SK-N-SH (cell line): ENCODE results near the gene ATG4C. TPM values are rescaled to one million over a fixed set of nuclear protein-coding genes. Genes with fewer than 3 reads are reported as not detected.

Source experiments
- CTCF ChIA-PET: fragments of 300-600, 350-600 bp; formaldehyde crosslinking; extraction: SDS; loops from one replicate; lab custom pipeline; 2021; lab: Yijun Ruan, JAX
- POLR2A ChIA-PET: fragments of 350-600 bp; sonication (Branson Sonifier 250); formaldehyde crosslinking; extraction: SDS; loops from one replicate; lab custom pipeline; 2020; ENCODE audit warnings: antibody characterized with exemption, inconsistent platforms; lab: Yijun Ruan, JAX
- DNase-seq: peaks from one replicate; pipeline ENCODE4 v3.0.0; 2012
- H2AFZ ChIP-seq: fragments of 200-600 bp; sonication (generic); 2 replicates; pipeline ENCODE4 v1.8.1; 2016; ENCODE audit warnings: antibody characterized with exemption, mild to moderate bottlenecking, low read depth
- H3F3A ChIP-seq: fragments of 200-600 bp; sonication (generic); replicated peaks from 2 replicates; pipeline ENCODE3; 2016; ENCODE audit warnings: antibody characterized with exemption, mild to moderate bottlenecking; ENCODE audit not compliant: insufficient read depth
- H3K27ac ChIP-seq, 2 experiments: fragments of 200-500 bp in 1 of 2; fragments of 200-600 bp in 1 of 2; sonication (Bioruptor generic) in 1 of 2; sonication (generic), shearing (Covaris generic) in 1 of 2; 2 replicates each; pipeline versions ENCODE4 v1.5.1 to v1.6.1; 2014 to 2016; ENCODE audit warnings: low read depth in 2 of 2, inconsistent platforms in 1 of 2, low read length in 1 of 2, mild to moderate bottlenecking in 1 of 2, mixed read lengths in 1 of 2
- H3K27me3 ChIP-seq: fragments of 200-600 bp; sonication (generic), shearing (Covaris generic); 2 replicates; pipeline ENCODE4 v1.6.1; 2016; ENCODE audit warnings: mixed run types; ENCODE audit not compliant: insufficient read depth
- H3K36me3 ChIP-seq, 2 experiments: fragments of 200-500 bp in 1 of 2; fragments of 200-600 bp in 1 of 2; sonication (Bioruptor generic) in 1 of 2; sonication (generic) in 1 of 2; replicated peaks in 1 of 2; 2 replicates each; pipeline versions ENCODE3 to v1.5.1; 2014 to 2016; ENCODE audit warnings: low read length in 1 of 2, mild to moderate bottlenecking in 1 of 2; ENCODE audit not compliant: insufficient read depth in 2 of 2, control insufficient read depth in 1 of 2
- H3K4me1 ChIP-seq, 2 experiments: fragments of 200-500 bp in 1 of 2; fragments of 200-600 bp in 1 of 2; sonication (Bioruptor generic) in 1 of 2; sonication (generic), shearing (Covaris generic) in 1 of 2; 2 replicates each; pipeline versions ENCODE4 v1.5.1 to v1.6.1; 2014 to 2016; ENCODE audit warnings: low read depth in 1 of 2, low read length in 1 of 2, mixed run types in 1 of 2; ENCODE audit not compliant: insufficient read depth in 2 of 2, control insufficient read depth in 1 of 2
- H3K4me2 ChIP-seq: fragments of 200-600 bp; sonication (generic), shearing (Covaris generic); 2 replicates; pipeline ENCODE4 v1.6.1; 2017; ENCODE audit warnings: mixed run types
- H3K4me3 ChIP-seq, 2 experiments: fragments of 200-500 bp in 1 of 2; fragments of 200-600 bp in 1 of 2; sonication (Bioruptor generic) in 1 of 2; sonication (generic), shearing (Covaris generic) in 1 of 2; 2 replicates each; pipeline versions ENCODE4 v1.5.1 to v1.8.1; 2014 to 2016; ENCODE audit warnings: low read depth in 2 of 2, inconsistent platforms in 1 of 2, low read length in 1 of 2, mild to moderate bottlenecking in 1 of 2, mixed read lengths in 1 of 2, moderate library complexity in 1 of 2
- H3K79me2 ChIP-seq: fragments of 200-600 bp; sonication (generic); 2 replicates; pipeline ENCODE4 v1.8.1; 2017; ENCODE audit warnings: mild to moderate bottlenecking; ENCODE audit not compliant: insufficient read depth
- H3K9ac ChIP-seq: fragments of 200-600 bp; sonication (generic); 2 replicates; pipeline ENCODE4 v1.6.1; 2017; ENCODE audit warnings: mixed run types
- H3K9me2 ChIP-seq: fragments of 200-600 bp; sonication (generic); 2 replicates; pipeline ENCODE4 v1.6.1; 2017; ENCODE audit warnings: mixed run types
- H3K9me3 ChIP-seq: fragments of 200-600 bp; sonication (generic); 2 replicates; pipeline ENCODE4 v1.6.1; 2017; ENCODE audit warnings: mixed run types, mild to moderate bottlenecking, moderate library complexity
- H4K20me1 ChIP-seq: fragments of 200-600 bp; sonication (generic); 2 replicates; pipeline ENCODE4 v1.6.1; 2017; ENCODE audit warnings: mild to moderate bottlenecking, mixed run types; ENCODE audit not compliant: insufficient read depth
- CHD2 ChIP-seq: fragments of 150-350 bp; IDR thresholded peaks from 2 replicates; pipeline ENCODE4 v1.6.1; 2018; ENCODE audit warnings: low read length; ENCODE audit not compliant: partially characterized antibody
- EZH2phosphoT487 ChIP-seq: fragments of 200-600 bp; sonication (generic); IDR thresholded peaks from 2 replicates; pipeline ENCODE4 v1.6.1; 2017; ENCODE audit warnings: low read depth, mixed run types, mild to moderate bottlenecking, antibody characterized with exemption, moderate library complexity, borderline replicate concordance
- FOSL2 ChIP-seq: IDR thresholded peaks from 2 replicates; pipeline ENCODE4 v1.4.0; 2012; ENCODE audit warnings: low read depth, mild to moderate bottlenecking, moderate library complexity, borderline replicate concordance
- FOXJ3 ChIP-seq: sonication (generic); formaldehyde crosslinking; IDR thresholded peaks from 2 replicates; pipeline ENCODE4 v1.5.1; 2020; ENCODE audit warnings: mild to moderate bottlenecking, missing genetic modification reagents
- GABPA ChIP-seq: IDR thresholded peaks from 2 replicates; pipeline ENCODE4 v1.4.0; 2012; ENCODE audit warnings: low read depth, mild to moderate bottlenecking
- MEF2A ChIP-seq: IDR thresholded peaks from 2 replicates; pipeline ENCODE4 v1.4.0; 2012; ENCODE audit warnings: low read depth, borderline replicate concordance
- MXI1 ChIP-seq: IDR thresholded peaks from 2 replicates; pipeline ENCODE4 v1.6.1; 2012; ENCODE audit warnings: mild to moderate bottlenecking, low read depth, low read length, improper control_type of control experiment
- NRF1 ChIP-seq: IDR thresholded peaks from 2 replicates; pipeline ENCODE4 v1.6.1; 2012; ENCODE audit warnings: low read depth, mild to moderate bottlenecking, low read length
- POLR2AphosphoS5 ChIP-seq: IDR thresholded peaks from 2 replicates; pipeline ENCODE4 v1.6.1; 2012; ENCODE audit warnings: low read depth, low read length
- RAD21 ChIP-seq: IDR thresholded peaks from 2 replicates; pipeline ENCODE4 v1.6.1; 2012; ENCODE audit warnings: mild to moderate bottlenecking, low read length
- SMC3 ChIP-seq: IDR thresholded peaks from 2 replicates; pipeline ENCODE4 v1.6.1; 2012; ENCODE audit warnings: low read depth, low read length, improper control_type of control experiment
- TCF12 ChIP-seq: IDR thresholded peaks from 2 replicates; pipeline ENCODE4 v1.4.0; 2012
- TEAD4 ChIP-seq: IDR thresholded peaks from 2 replicates; pipeline ENCODE4 v1.4.0; 2012; ENCODE audit warnings: mild to moderate bottlenecking, borderline replicate concordance; ENCODE audit not compliant: insufficient read depth
- YY1 ChIP-seq: IDR thresholded peaks from 2 replicates; pipeline ENCODE4 v1.4.0; 2012; ENCODE audit warnings: low read depth, mild to moderate bottlenecking
- WGBS: methylation state at CpG from one replicate; pipeline ENCODE4 v1.1.6; 2017; ENCODE audit warnings: low lambda C conversion rate; 5-methylcytosine and 5-hydroxymethylcytosine counted together
- polyA plus RNA-seq, 3 experiments: library from polyadenylated mRNA; depleted of rRNA; stranded (reverse); fragments of >200 nt; gene quantifications; 2 replicates each; pipeline ENCODE4 v1.2.3, GENCODE V29; 2012
- TF ChIP-seq, protein P1 (sequence below): fragments of 150-350 bp; IDR thresholded peaks from 2 replicates; pipeline ENCODE4 v1.6.1; 2017; ENCODE audit warnings: antibody characterized with exemption, low read length, low read depth, borderline replicate concordance
- TF ChIP-seq, protein P2 (sequence below): IDR thresholded peaks from 2 replicates; pipeline ENCODE4 v1.4.0; 2012; ENCODE audit warnings: low read depth
- TF ChIP-seq, protein P3 (sequence below): IDR thresholded peaks from 2 replicates; pipeline ENCODE4 v1.4.0; 2012; ENCODE audit warnings: low read depth, borderline replicate concordance
- TF ChIP-seq, protein P4 (sequence below): IDR thresholded peaks from 2 replicates; pipeline ENCODE4; 2012
- TF ChIP-seq, protein P5 (sequence below): fragments of 150-350 bp; IDR thresholded peaks from 2 replicates; pipeline ENCODE4 v1.6.1; 2016; ENCODE audit warnings: mild to moderate bottlenecking, low read depth, low read length
- TF ChIP-seq, protein P6 (sequence below): fragments of 200-600 bp; sonication (generic); IDR thresholded peaks from 2 replicates; pipeline ENCODE4 v1.6.1; 2017; ENCODE audit warnings: antibody characterized with exemption, mild to moderate bottlenecking, moderate library complexity

ATG4C gene
- polyA plus RNA-seq, 1 of the 3 experiments (the other 2 are of a cell fraction): 3.0 TPM

DNA sequence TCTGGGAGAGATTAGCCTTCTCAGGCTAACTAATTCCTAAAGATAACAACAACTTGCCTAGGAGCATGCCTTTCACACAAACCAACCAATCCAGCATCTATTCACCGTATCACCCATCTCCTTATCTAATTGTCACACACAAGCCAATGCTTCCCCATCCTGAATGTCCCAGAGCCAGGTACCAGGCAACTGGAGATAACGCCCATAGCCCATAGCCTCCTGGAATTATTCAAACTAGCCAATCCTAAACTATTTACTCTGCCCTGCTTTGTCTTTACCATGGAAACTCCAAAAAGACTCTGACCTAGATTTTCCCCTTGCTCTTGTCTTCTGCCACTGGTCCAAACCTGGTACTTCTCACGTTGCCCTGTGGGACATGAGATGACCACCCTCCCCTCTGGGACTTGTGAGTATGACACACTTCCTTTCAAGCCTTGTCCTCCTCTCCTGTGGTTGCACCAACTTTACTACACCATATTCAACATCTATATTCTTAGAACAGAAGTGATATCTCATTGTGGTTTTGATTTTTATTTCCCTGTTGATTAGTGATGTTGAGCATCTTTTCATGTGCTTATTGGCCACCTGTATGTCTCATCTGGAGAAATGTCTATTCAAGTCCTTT is 8.8 kb upstream of the ATG4C start (continued):
- TF ChIP-seq, protein P1, sequence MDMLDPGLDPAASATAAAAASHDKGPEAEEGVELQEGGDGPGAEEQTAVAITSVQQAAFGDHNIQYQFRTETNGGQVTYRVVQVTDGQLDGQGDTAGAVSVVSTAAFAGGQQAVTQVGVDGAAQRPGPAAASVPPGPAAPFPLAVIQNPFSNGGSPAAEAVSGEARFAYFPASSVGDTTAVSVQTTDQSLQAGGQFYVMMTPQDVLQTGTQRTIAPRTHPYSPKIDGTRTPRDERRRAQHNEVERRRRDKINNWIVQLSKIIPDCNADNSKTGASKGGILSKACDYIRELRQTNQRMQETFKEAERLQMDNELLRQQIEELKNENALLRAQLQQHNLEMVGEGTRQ: no peak
- TF ChIP-seq, protein P2, sequence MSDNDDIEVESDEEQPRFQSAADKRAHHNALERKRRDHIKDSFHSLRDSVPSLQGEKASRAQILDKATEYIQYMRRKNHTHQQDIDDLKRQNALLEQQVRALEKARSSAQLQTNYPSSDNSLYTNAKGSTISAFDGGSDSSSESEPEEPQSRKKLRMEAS: no peak
- no peak for TF ChIP-seq CHD2
- TF ChIP-seq MEF2A: no peak
- TF ChIP-seq, protein P3, sequence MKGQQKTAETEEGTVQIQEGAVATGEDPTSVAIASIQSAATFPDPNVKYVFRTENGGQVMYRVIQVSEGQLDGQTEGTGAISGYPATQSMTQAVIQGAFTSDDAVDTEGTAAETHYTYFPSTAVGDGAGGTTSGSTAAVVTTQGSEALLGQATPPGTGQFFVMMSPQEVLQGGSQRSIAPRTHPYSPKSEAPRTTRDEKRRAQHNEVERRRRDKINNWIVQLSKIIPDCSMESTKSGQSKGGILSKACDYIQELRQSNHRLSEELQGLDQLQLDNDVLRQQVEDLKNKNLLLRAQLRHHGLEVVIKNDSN: no peak
- no peak for TF ChIP-seq TCF12

DNA sequence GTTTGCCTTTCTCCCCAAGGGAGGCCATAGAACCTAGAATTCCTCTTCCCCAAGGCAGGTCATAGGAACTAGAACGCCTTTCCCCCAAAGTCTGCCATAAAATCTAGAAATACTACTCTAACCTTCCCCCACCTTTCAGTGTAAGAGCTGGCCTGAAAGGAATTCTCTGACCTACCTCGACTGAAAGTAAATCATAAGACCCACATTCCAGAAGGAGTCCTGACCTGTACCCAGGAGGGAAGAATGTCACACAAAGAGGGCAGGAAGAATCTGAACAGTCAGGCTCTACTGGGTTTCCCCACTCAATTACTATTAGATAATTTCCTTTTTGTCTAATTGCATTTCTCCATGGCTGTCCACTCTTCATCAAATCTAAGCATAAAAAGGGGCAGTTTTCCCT is 5.7 kb upstream of the ATG4C start:
- Histone ChIP-seq H3K9ac (no peak overlapping the region), H3F3A (peaks cover 1% of the 10 kb centered on the region), H3K9me3 (no peaks in the 10 kb centered on the region), H2AFZ (no peak overlapping the region), H3K4me1 (no peaks in the 10 kb centered on the region), H3K9me2 (no peaks in the 10 kb centered on the region), H3K4me3 (no peak overlapping the region), H3K36me3 (no peaks in the 10 kb centered on the region), H4K20me1 (no peaks in the 10 kb centered on the region), H3K27me3 (no peaks in the 10 kb centered on the region), H3K4me2 (no peak overlapping the region), H3K79me2 (no peaks in the 10 kb centered on the region), H3K27ac (no peak overlapping the region)
- CTCF ChIA-PET: interaction anchor here (1.4 to 1.7 kb wide), 2 partner anchors 31 to 63 kb away, joined by 4 to 6 read pairs; no protein-coding TSS in a partner anchor
- TF ChIP-seq EZH2phosphoT487: no peak
- no peak for TF ChIP-seq GABPA
- no peak for TF ChIP-seq TCF12
- no peak for TF ChIP-seq CHD2
- TF ChIP-seq POLR2AphosphoS5: no peak
- TF ChIP-seq, protein P4, sequence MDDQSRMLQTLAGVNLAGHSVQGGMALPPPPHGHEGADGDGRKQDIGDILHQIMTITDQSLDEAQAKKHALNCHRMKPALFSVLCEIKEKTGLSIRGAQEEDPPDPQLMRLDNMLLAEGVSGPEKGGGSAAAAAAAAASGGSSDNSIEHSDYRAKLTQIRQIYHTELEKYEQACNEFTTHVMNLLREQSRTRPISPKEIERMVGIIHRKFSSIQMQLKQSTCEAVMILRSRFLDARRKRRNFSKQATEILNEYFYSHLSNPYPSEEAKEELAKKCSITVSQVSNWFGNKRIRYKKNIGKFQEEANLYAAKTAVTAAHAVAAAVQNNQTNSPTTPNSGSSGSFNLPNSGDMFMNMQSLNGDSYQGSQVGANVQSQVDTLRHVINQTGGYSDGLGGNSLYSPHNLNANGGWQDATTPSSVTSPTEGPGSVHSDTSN: no peak
- no peak for TF ChIP-seq FOSL2
- TF ChIP-seq, protein P5, sequence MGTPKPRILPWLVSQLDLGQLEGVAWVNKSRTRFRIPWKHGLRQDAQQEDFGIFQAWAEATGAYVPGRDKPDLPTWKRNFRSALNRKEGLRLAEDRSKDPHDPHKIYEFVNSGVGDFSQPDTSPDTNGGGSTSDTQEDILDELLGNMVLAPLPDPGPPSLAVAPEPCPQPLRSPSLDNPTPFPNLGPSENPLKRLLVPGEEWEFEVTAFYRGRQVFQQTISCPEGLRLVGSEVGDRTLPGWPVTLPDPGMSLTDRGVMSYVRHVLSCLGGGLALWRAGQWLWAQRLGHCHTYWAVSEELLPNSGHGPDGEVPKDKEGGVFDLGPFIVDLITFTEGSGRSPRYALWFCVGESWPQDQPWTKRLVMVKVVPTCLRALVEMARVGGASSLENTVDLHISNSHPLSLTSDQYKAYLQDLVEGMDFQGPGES: no peak
- TF ChIP-seq, protein P6, sequence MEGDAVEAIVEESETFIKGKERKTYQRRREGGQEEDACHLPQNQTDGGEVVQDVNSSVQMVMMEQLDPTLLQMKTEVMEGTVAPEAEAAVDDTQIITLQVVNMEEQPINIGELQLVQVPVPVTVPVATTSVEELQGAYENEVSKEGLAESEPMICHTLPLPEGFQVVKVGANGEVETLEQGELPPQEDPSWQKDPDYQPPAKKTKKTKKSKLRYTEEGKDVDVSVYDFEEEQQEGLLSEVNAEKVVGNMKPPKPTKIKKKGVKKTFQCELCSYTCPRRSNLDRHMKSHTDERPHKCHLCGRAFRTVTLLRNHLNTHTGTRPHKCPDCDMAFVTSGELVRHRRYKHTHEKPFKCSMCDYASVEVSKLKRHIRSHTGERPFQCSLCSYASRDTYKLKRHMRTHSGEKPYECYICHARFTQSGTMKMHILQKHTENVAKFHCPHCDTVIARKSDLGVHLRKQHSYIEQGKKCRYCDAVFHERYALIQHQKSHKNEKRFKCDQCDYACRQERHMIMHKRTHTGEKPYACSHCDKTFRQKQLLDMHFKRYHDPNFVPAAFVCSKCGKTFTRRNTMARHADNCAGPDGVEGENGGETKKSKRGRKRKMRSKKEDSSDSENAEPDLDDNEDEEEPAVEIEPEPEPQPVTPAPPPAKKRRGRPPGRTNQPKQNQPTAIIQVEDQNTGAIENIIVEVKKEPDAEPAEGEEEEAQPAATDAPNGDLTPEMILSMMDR: no peak
- no peak for TF ChIP-seq YY1
- no peak for TF ChIP-seq MXI1
- TF ChIP-seq SMC3: no peak
- TF ChIP-seq RAD21: no peak
- TF ChIP-seq FOXJ3 (CRISPR knock-in tag): no peak
- TF ChIP-seq, protein P1: no peak
- no peak for TF ChIP-seq TEAD4
- TF ChIP-seq NRF1: no peak
- 72% methylated on average over 2 of the region's 2 CpGs for WGBS
- POLR2A ChIA-PET: no interaction called here
- DNase-seq: no peak
